Heart left ventricle (tissue), 16 donors: ENCODE results near the gene ZNF726. TPM values are rescaled to one million over a fixed set of nuclear protein-coding genes. Genes with fewer than 3 reads are reported as not detected.
"Not testable (repeated sequence)": the region's sequence is repeated elsewhere in the genome, so short reads cannot be mapped to it uniquely, and the experiment has no call there.

ENCODE experiments used
- ATAC-seq, 4 donors: fragments of 200-7000 bp; cut with Tn5 transposase; one replicate each; pipeline ENCODE4 v1.9.1; 2020 to 2022; ENCODE audit warnings: moderate library complexity in 4 of 4, mild to moderate bottlenecking in 3 of 4, moderate number of reproducible peaks in 1 of 4
- DNase-seq, 5 donors: peaks; one replicate each; pipeline ENCODE4 v3.0.0-alpha.2; 2020
- H3K27ac ChIP-seq, 12 donors: fragments of 200-600 bp; sonication (generic) in 4 of 12; one replicate each; pipeline versions ENCODE4 v1.5.0 to v1.8.0; 2016 to 2022; ENCODE audit warnings: mild to moderate bottlenecking in 2 of 12
- H3K27me3 ChIP-seq, 9 donors: fragments of 200-600 bp; sonication (generic) in 2 of 9; one replicate each; pipeline versions ENCODE4 v1.5.1 to v1.8.0; 2016 to 2022; ENCODE audit warnings: mild to moderate bottlenecking in 3 of 9
- H3K36me3 ChIP-seq, 9 donors: fragments of 200-600 bp; sonication (generic) in 2 of 9; one replicate each; pipeline versions ENCODE4 v1.5.0 to v1.8.0; 2018 to 2022; ENCODE audit warnings: mild to moderate bottlenecking in 2 of 9
- H3K4me1 ChIP-seq, 12 donors: fragments of 200-600 bp; sonication (generic) in 4 of 12; one replicate each; pipeline versions ENCODE4 v1.5.0 to v1.8.0; 2016 to 2022; ENCODE audit warnings: mild to moderate bottlenecking in 3 of 12
- H3K4me3 ChIP-seq, 12 donors: fragments of 200-600 bp; sonication (generic) in 4 of 12; one replicate each; pipeline versions ENCODE4 v1.5.0 to v1.8.0; 2017 to 2022; ENCODE audit warnings: mild to moderate bottlenecking in 9 of 12, moderate library complexity in 4 of 12
- H3K9me3 ChIP-seq, 12 donors: fragments of 200-600 bp; sonication (generic) in 4 of 12; one replicate each; pipeline versions ENCODE4 v1.5.0 to v1.8.0; 2016 to 2022; ENCODE audit warnings: mild to moderate bottlenecking in 1 of 12
- POLR2A ChIP-seq, 2 donors: fragments of 450-650 bp; IDR thresholded peaks; one replicate each; pipeline ENCODE4 v1.6.1; 2017; ENCODE audit warnings: antibody characterized with exemption in 2 of 2, mild to moderate bottlenecking in 2 of 2, moderate library complexity in 2 of 2
- WGBS, 4 donors: extraction: QIAGEN DNeasy Blood & Tissue Kit in 2 of 4; methylation state at CpG; one replicate each; pipeline versions ENCODE4 v1.1.5 to v1.1.7; 2013 to 2018; 5-methylcytosine and 5-hydroxymethylcytosine counted together
- intact Hi-C, 10 donors: fragments of 100-400 bp; cut with DNase I; formaldehyde crosslinking; loops; one replicate each; pipeline versions ENCODE4 v1.11.1 to v1.14.2; 2022
- polyA plus RNA-seq, 2 donors: library from polyadenylated mRNA; stranded (reverse); fragments of 200-250 nt; gene quantifications; one replicate each; pipeline ENCODE4 v1.2.3, GENCODE V29; 2013
- total RNA-seq, 9 donors: library from RNA; depleted of rRNA in 2 of 9; stranded (reverse); fragments of >200 nt in 2 of 9; fragmentation: NEBNext Ultra II Directional in 3 of 9; extraction: Animal tissue kit (Norgen Biotek cat#: 25700) in 3 of 9; gene quantifications; one replicate each; pipeline versions ENCODE4 v1.1.0 to v1.2.4, GENCODE V29; 2016 to 2023
- TF ChIP-seq, protein P1 (sequence below), 12 donors: fragments of 200-600 bp; sonication (generic) in 4 of 12; IDR thresholded peaks; one replicate each; pipeline versions ENCODE4 v1.5.0 to v1.8.0; 2018 to 2022; ENCODE audit warnings: antibody characterized with exemption in 12 of 12, mild to moderate bottlenecking in 5 of 12
- donor health status: ischemic (EF 13 %, LVEDD 7.1; RV severe dilation, severe dysfunction).
- donor health status: healthy with polysubstance abuse.
- donor health status: DM: no; HTN: yes; CAD: no.
- donor health status: DM: no; HTN: no; CAD: no.
- donor health status: ischemic (EF 25% LVEDD 6.9; RV normal size, moderate dysfunction).
- donor health status: ischemic (EF 25% LVEDD 5.7; RV mildly dilated, moderate dysfunction).
- donor health status: healthy.
- donor health status: DM: yes; HTN: yes; CAD: no.
- donor health status: ischemic (EF 35%, LVEDD 5.7; RV mildly dilated, moderate dysfunction).
- donor health status: nonischemic (EF 11% LVEDD 7.7; RV severe dilation, severe dysfunction).
- donor health status: DM: yes; HTN: yes; CAD: no.
- donor health status: PGD.
- donor health status: ischemic (EF 29% LVEDD 5.4; RV normal size, mild dysfunction).
- donor health status: nonischemic (EF 23%, LVEDD 6.1; RV moderate dilation, normal function).

Gene ZNF726
- total and polyA plus RNA-seq, 11 donors = 0.11 to 1.5 (median 0.58) TPM; not detected in 2

- DNase-seq = no peak
- Histone ChIP-seq H3K36me3 (no peaks in the 10 kb centered on the region), H3K4me1 (no peaks in the 10 kb centered on the region), H3K27me3 (no peaks in the 10 kb centered on the region), H3K4me3 (no peak overlapping the region), H3K9me3 (peaks cover 0 to 3% (median 0%) of the 10 kb centered on the region in 12 donors), H3K27ac (no peak overlapping the region)
- WGBS, 4 donors = 86 to 93% (median 89%) methylated on average over 15 of the region's 15 CpGs
- no peak for TF ChIP-seq POLR2A (IDR thresholded peaks at IDR 0.05)
- TF ChIP-seq, protein P1, sequence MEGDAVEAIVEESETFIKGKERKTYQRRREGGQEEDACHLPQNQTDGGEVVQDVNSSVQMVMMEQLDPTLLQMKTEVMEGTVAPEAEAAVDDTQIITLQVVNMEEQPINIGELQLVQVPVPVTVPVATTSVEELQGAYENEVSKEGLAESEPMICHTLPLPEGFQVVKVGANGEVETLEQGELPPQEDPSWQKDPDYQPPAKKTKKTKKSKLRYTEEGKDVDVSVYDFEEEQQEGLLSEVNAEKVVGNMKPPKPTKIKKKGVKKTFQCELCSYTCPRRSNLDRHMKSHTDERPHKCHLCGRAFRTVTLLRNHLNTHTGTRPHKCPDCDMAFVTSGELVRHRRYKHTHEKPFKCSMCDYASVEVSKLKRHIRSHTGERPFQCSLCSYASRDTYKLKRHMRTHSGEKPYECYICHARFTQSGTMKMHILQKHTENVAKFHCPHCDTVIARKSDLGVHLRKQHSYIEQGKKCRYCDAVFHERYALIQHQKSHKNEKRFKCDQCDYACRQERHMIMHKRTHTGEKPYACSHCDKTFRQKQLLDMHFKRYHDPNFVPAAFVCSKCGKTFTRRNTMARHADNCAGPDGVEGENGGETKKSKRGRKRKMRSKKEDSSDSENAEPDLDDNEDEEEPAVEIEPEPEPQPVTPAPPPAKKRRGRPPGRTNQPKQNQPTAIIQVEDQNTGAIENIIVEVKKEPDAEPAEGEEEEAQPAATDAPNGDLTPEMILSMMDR (IDR thresholded peaks at IDR 0.05) = no peak
- intact Hi-C loops = no loop called here
- no peak for ATAC-seq
These were observed 43.1 kb downstream of the ZNF726 start for GRCh38 chr19:23957660-23958281.

- H3K4me3 ChIP-seq, H3K27me3 ChIP-seq, H3K27ac ChIP-seq, ATAC-seq, DNase-seq, H3K4me1 ChIP-seq, H3K9me3 ChIP-seq, H3K36me3 ChIP-seq, intact Hi-C loops: not testable (repeated sequence)
- 88 to 91% (median 90%) methylated on average over 14 to 20 of the region's 20 CpGs for WGBS, 4 donors
These were observed 48.7 kb downstream of the ZNF726 start for GRCh38 chr19:23963396-23963795.

- H3K27me3 ChIP-seq = peaks cover 0 to 14% (median 0%) of the 10 kb centered on the region in 9 donors
- H3K4me3 ChIP-seq, H3K36me3 ChIP-seq, H3K27ac ChIP-seq, H3K9me3 ChIP-seq, DNase-seq, H3K4me1 ChIP-seq, intact Hi-C loops, ATAC-seq: not testable (repeated sequence)
- WGBS, 4 donors = 91 to 95% (median 94%) methylated on average over 4 to 25 of the region's 25 CpGs
These were observed 49.2 kb downstream of the ZNF726 start for GRCh38 chr19:23963881-23964280.

- DNase-seq, ATAC-seq, H3K4me3 ChIP-seq, H3K4me1 ChIP-seq, intact Hi-C loops, H3K36me3 ChIP-seq, H3K27ac ChIP-seq, H3K9me3 ChIP-seq: not testable (repeated sequence)
- WGBS, 4 donors = 92 to 97% (median 95%) methylated on average over 9 to 26 of the region's 26 CpGs
- H3K27me3 ChIP-seq = peaks cover 0 to 18% (median 0%) of the 10 kb centered on the region in 9 donors
These were observed 49.6 kb downstream of the ZNF726 start for GRCh38 chr19:23964334-23964733.

- ATAC-seq = no peak
- H3K4me1 ChIP-seq = peaks cover 0 to 8% (median 0%) of the 10 kb centered on the region in 12 donors
- intact Hi-C loops = loop anchor here in 5 of 10 donors (2.0 to 5.0 kb wide), 2 partner anchors 97 kb away; no protein-coding TSS in a partner anchor
- 61 to 84% (median 76%) methylated on average over 2 of the region's 2 CpGs for WGBS, 4 donors
- no peak for DNase-seq
- H3K27me3 ChIP-seq = peaks cover 8 to 55% (median 19%) of the 10 kb centered on the region in 9 donors
- no peaks in the 10 kb centered on the region for H3K36me3 ChIP-seq
- H3K4me3 ChIP-seq = no peak overlapping the region
- H3K27ac ChIP-seq = no peak overlapping the region
- no peaks in the 10 kb centered on the region for H3K9me3 ChIP-seq
- no peak for TF ChIP-seq POLR2A (IDR thresholded peaks at IDR 0.05)
- TF ChIP-seq, protein P1 (IDR thresholded peaks at IDR 0.05) = no peak
These were observed 54.9 kb downstream of the ZNF726 start for GRCh38 chr19:23969630-23970029.

DNA sequence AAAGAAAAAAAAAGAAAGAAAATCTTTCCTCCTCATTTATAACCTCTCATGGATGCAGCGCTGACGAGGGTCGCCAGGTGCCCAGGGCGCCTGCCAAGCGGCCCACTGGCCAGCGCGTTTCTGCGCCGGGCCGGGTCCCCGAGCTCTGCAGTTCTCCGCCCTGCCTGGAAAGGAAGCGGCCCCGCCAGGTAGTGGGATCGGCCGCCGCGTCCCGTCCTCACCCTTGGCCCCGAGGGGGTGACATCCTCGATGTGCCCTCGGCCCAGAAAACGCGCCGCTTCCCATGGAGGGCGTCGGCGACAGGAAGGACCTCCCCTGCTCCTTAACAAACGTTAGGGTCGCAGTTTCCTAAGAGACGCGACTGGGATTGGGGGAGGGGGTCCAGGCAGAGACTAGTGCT lies 56.9 kb downstream of the ZNF726 start:
- Histone ChIP-seq H3K27ac (no peak overlapping the region), H3K4me3 (peak overlapping the region in 5 of 12 donors; percentile 8 to 30 (median 16)), H3K4me1 (peaks cover 0 to 8% (median 0%) of the 10 kb centered on the region in 12 donors), H3K9me3 (no peaks in the 10 kb centered on the region), H3K27me3 (peaks cover 8 to 53% (median 19%) of the 10 kb centered on the region in 9 donors), H3K36me3 (no peaks in the 10 kb centered on the region)
- ATAC-seq (no peak), DNase-seq (no peak)
- intact Hi-C loops = no loop called here
- no peak for TF ChIP-seq POLR2A (IDR thresholded peaks at IDR 0.05)
- TF ChIP-seq, protein P1 (IDR thresholded peaks at IDR 0.05) = no peak
- WGBS, 4 donors = 0 to 4% (median 2%) methylated on average over 25 to 32 of the region's 32 CpGs
